CD4-positive, alpha-beta T cell (primary cell): Measurements from ENCODE around the gene KIAA1217. TPM values are rescaled to one million over a fixed set of nuclear protein-coding genes. Genes with fewer than 3 reads are reported as not detected.

Experiments
- ATAC-seq: fragments of 200-7000 bp; cut with Tn5 transposase; one replicate; pipeline ENCODE4 v1.10.0; 2022; ENCODE audit warnings: mild to moderate bottlenecking; ENCODE audit not compliant: poor library complexity
- CTCF ChIA-PET: fragments of 350-600 bp; sonication (Branson Sonifier 250); formaldehyde crosslinking; loops from one replicate; lab custom pipeline; 2021; ENCODE audit warnings: antibody characterized with exemption, inconsistent platforms; lab: Charles Lee
- POLR2A ChIA-PET: fragments of 350-600 bp; sonication (Branson Sonifier 250); formaldehyde crosslinking; loops from one replicate; lab custom pipeline; 2021; ENCODE audit warnings: antibody characterized with exemption, inconsistent platforms; lab: Charles Lee
- DNase-seq, 14 experiments: peaks; one replicate each; pipeline ENCODE4 v3.0.0-alpha.2; 2013 to 2020; ENCODE audit warnings: mixed read lengths in 2 of 14
- H3K27ac ChIP-seq, 2 donors: one replicate each; pipeline versions ENCODE4 v1.5.1 to v1.7.0; 2013; ENCODE audit warnings: low read length in 2 of 2, low read depth in 1 of 2, mild to moderate bottlenecking in 1 of 2
- H3K27me3 ChIP-seq, 2 experiments: 1 replicate in 1 of 2; 2 replicates in 1 of 2; pipeline versions ENCODE4 v1.6.1 to v1.7.0; 2013; ENCODE audit warnings: low read length in 2 of 2, control low read depth in 1 of 2, mild to moderate bottlenecking in 1 of 2, moderate library complexity in 1 of 2; ENCODE audit not compliant: insufficient read depth in 2 of 2, control insufficient read depth in 1 of 2
- H3K36me3 ChIP-seq: one replicate; pipeline ENCODE4 v1.6.1; 2013; ENCODE audit warnings: low read length, control low read depth; ENCODE audit not compliant: insufficient read depth
- H3K4me1 ChIP-seq: one replicate; pipeline ENCODE4 v1.6.1; 2013; ENCODE audit warnings: low read length, control low read depth; ENCODE audit not compliant: insufficient read depth
- H3K4me3 ChIP-seq: one replicate; pipeline ENCODE4 v1.5.1; 2013; ENCODE audit warnings: mild to moderate bottlenecking, low read length, moderate library complexity
- H3K9me3 ChIP-seq, 2 experiments: 1 replicate in 1 of 2; 2 replicates in 1 of 2; pipeline versions ENCODE4 v1.6.1 to v1.7.0; 2013; ENCODE audit warnings: low read length in 2 of 2, mild to moderate bottlenecking in 2 of 2, control low read depth in 1 of 2, moderate library complexity in 1 of 2; ENCODE audit not compliant: control insufficient read depth in 1 of 2, insufficient read depth in 1 of 2
- H3K27ac Mint-ChIP-seq: one replicate; pipeline ENCODE4 v1.8.0; 2020; ENCODE audit warnings: mixed read lengths
- H3K27me3 Mint-ChIP-seq: one replicate; pipeline ENCODE4 v1.8.0; 2021; ENCODE audit warnings: mixed read lengths
- H3K36me3 Mint-ChIP-seq: one replicate; pipeline ENCODE4 v1.8.0; 2021; ENCODE audit warnings: low read depth, mixed read lengths
- H3K4me1 Mint-ChIP-seq: one replicate; pipeline ENCODE4 v1.8.0; 2021; ENCODE audit warnings: low read depth, mixed read lengths
- H3K4me3 Mint-ChIP-seq: one replicate; pipeline ENCODE4 v1.8.0; 2020; ENCODE audit warnings: mild to moderate bottlenecking, mixed read lengths
- H3K9me3 Mint-ChIP-seq: one replicate; pipeline ENCODE4 v1.8.0; 2020; ENCODE audit warnings: mixed read lengths
- intact Hi-C, 2 experiments: fragments of 100-400 bp; cut with DNase I in 1 of 2; cut with micrococcal nuclease in 1 of 2; formaldehyde crosslinking; loops; one replicate each; pipeline versions ENCODE4 v1.15.1 to v1.9.0; 2023 to 2025; cut with DNase I, micrococcal nuclease
- total RNA-seq, 174 experiments: library from RNA in 2 of 174; stranded (reverse) in 2 of 174; gene quantifications; one replicate each; pipeline ENCODE4 v1.2.3 and lab custom pipeline; 2021 to 2026
- TF ChIP-seq, protein P1 (sequence below): fragments of 200-600 bp; IDR thresholded peaks from one replicate; pipeline ENCODE4 v1.8.0; 2022; ENCODE audit warnings: antibody characterized with exemption, mild to moderate bottlenecking

Gene KIAA1217
- total RNA-seq, 2 experiments from 2014 or later: not detected

DNA sequence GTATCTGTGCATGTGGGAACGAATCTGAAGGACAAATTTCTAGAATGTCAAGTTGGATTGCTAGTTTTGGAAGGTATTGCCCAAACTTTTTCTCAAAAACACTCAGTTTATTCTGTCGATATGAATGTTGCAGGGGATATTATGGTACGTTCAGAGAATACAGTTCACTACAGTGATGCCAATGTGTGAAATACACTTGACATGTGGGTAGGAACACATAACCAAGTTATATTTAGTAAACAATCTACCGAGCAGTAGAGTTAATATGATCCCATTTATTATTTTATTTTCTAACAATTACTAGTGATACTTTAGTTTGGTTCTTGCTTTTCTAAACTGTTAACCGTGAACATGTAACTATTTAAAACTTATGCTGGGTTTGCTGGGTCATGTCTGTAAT is 37.4 kb downstream of the KIAA1217 start:
- Mint-ChIP-seq H3K27ac (no peak overlapping the region), H3K27me3 (peaks cover 28% of the 10 kb centered on the region), H3K4me1 (no peaks in the 10 kb centered on the region), H3K36me3 (no peaks in the 10 kb centered on the region), H3K9me3 (no peaks in the 10 kb centered on the region), H3K4me3 (no peak overlapping the region)
- no peak for DNase-seq
- no peak for ATAC-seq
- H3K27me3 ChIP-seq: peaks cover 2 to 3% of the 10 kb centered on the region in 2 experiments
- no peak overlapping the region for H3K4me3 ChIP-seq
- H3K4me1 ChIP-seq: no peaks in the 10 kb centered on the region
- TF ChIP-seq, protein P1, sequence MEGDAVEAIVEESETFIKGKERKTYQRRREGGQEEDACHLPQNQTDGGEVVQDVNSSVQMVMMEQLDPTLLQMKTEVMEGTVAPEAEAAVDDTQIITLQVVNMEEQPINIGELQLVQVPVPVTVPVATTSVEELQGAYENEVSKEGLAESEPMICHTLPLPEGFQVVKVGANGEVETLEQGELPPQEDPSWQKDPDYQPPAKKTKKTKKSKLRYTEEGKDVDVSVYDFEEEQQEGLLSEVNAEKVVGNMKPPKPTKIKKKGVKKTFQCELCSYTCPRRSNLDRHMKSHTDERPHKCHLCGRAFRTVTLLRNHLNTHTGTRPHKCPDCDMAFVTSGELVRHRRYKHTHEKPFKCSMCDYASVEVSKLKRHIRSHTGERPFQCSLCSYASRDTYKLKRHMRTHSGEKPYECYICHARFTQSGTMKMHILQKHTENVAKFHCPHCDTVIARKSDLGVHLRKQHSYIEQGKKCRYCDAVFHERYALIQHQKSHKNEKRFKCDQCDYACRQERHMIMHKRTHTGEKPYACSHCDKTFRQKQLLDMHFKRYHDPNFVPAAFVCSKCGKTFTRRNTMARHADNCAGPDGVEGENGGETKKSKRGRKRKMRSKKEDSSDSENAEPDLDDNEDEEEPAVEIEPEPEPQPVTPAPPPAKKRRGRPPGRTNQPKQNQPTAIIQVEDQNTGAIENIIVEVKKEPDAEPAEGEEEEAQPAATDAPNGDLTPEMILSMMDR: no peak
- intact Hi-C loops: no loop called here
- ChIA-PET CTCF (no interaction called here), POLR2A (no interaction called here)
- no peaks in the 10 kb centered on the region for H3K9me3 ChIP-seq
- H3K36me3 ChIP-seq: no peaks in the 10 kb centered on the region
- H3K27ac ChIP-seq: no peak overlapping the region

GRCh38 chr10:24247841-24248240 is 38.9 kb downstream of the KIAA1217 start:
- Mint-ChIP-seq H3K27ac (no peak overlapping the region), H3K4me3 (no peak overlapping the region), H3K27me3 (peaks cover 16% of the 10 kb centered on the region), H3K36me3 (no peaks in the 10 kb centered on the region), H3K4me1 (no peaks in the 10 kb centered on the region), H3K9me3 (no peaks in the 10 kb centered on the region)
- Histone ChIP-seq H3K9me3 (no peaks in the 10 kb centered on the region), H3K27ac (no peak overlapping the region), H3K36me3 (no peaks in the 10 kb centered on the region), H3K27me3 (peaks cover 0 to 2% of the 10 kb centered on the region in 2 experiments), H3K4me1 (no peaks in the 10 kb centered on the region), H3K4me3 (no peak overlapping the region)
- CTCF ChIA-PET: no interaction called here
- ATAC-seq (no peak), DNase-seq (no peak)
- TF ChIP-seq, protein P1: no peak
- POLR2A ChIA-PET: no interaction called here
- intact Hi-C loops: no loop called here

DNA sequence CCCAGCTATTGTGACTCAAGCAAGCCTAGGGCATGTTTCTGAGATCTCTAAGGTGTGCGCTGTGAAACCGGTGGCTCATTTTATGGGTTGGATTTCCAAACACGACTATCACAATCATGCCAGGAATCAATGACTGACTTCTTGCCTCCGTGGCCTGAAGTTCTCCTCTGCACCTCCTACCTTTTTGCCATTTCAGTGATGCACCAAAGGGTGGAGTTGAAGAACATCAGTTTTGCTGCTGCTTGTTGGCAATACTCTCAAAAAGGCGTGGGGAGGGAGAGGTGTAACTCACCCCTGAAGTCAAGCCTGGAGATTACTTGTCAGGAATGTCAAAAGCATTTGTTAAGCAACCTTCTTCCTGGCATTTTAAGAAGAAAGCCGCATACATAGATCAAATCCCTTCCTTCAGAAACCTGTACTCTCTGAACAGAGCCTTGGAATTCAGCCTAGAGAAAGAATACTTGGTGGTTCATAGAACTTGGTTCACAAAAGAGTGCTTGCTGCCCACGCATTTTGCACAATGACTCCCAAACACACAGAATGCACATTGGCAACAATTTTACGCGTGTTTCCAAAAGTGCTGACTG is 41.0 kb downstream of the KIAA1217 start:
- CTCF ChIA-PET: no interaction called here
- POLR2A ChIA-PET: no interaction called here
- H3K27me3 ChIP-seq: peaks cover 0 to 2% of the 10 kb centered on the region in 2 experiments
- ATAC-seq: no peak
- H3K27ac ChIP-seq: no peak overlapping the region
- H3K9me3 ChIP-seq: no peaks in the 10 kb centered on the region
- no peaks in the 10 kb centered on the region for H3K4me1 ChIP-seq
- DNase-seq: no peak
- no peaks in the 10 kb centered on the region for H3K36me3 ChIP-seq
- Mint-ChIP-seq H3K9me3 (no peaks in the 10 kb centered on the region), H3K27me3 (peaks cover 13% of the 10 kb centered on the region), H3K36me3 (no peaks in the 10 kb centered on the region), H3K27ac (no peak overlapping the region), H3K4me1 (no peaks in the 10 kb centered on the region), H3K4me3 (no peak overlapping the region)
- H3K4me3 ChIP-seq: no peak overlapping the region
- TF ChIP-seq, protein P1: no peak
- intact Hi-C loops: no loop called here
